IMR-90 (cell line): ENCODE data around the gene C2CD4D. TPM values are rescaled to one million over a fixed set of nuclear protein-coding genes. Genes with fewer than 3 reads are reported as not detected.

Source experiments
- ATAC-seq: fragments of 200-7000 bp; cut with Tn5 transposase; 2 replicates; pipeline ENCODE4 v1.9.1; 2020; ENCODE audit warnings: low read depth, mild to moderate bottlenecking, moderate library complexity
- BruUV-seq: library from RNA; stranded (reverse); fragments of 400-500 nt; replicated peaks from 2 replicates; lab custom pipeline; 2021; lab: Mats Ljungman, UMichigan
- CTCF ChIA-PET: fragments of 300-600 bp; formaldehyde crosslinking; extraction: SDS; loops from one replicate; lab custom pipeline; 2021; ENCODE audit warnings: antibody characterized with exemption; lab: Yijun Ruan, JAX
- POLR2A ChIA-PET: fragments of 300-600 bp; sonication (Branson Sonifier 250); formaldehyde crosslinking; loops from one replicate; lab custom pipeline; 2022; ENCODE audit warnings: antibody characterized with exemption; ENCODE audit not compliant: unreplicated experiment; lab: Charles Lee
- DNase-seq: peaks from one replicate; pipeline ENCODE4 v3.0.0; 2013
- H2AFZ ChIP-seq: replicated peaks from 2 replicates; pipeline ENCODE3; 2013; ENCODE audit warnings: low read length, mild to moderate bottlenecking; ENCODE audit not compliant: poor library complexity
- H2AK5ac ChIP-seq: 2 replicates; pipeline ENCODE4 v1.6.1; 2013; ENCODE audit warnings: low read depth, low read length, inconsistent platforms
- H2AK9ac ChIP-seq: replicated peaks from 2 replicates; pipeline ENCODE3; 2013; ENCODE audit warnings: mild to moderate bottlenecking, low read depth, low read length, moderate library complexity; ENCODE audit not compliant: poor library complexity
- H2BK120ac ChIP-seq: 2 replicates; pipeline ENCODE4 v1.6.1; 2013; ENCODE audit warnings: low read depth, low read length, inconsistent platforms
- H2BK15ac ChIP-seq: 3 replicates; pipeline ENCODE4 v1.6.1; 2013; ENCODE audit warnings: low read depth, low read length, inconsistent platforms
- H2BK20ac ChIP-seq: 2 replicates; pipeline ENCODE4 v1.6.1; 2013; ENCODE audit warnings: low read depth, mild to moderate bottlenecking, inconsistent platforms, low read length, moderate library complexity
- H2BK5ac ChIP-seq: 2 replicates; pipeline ENCODE4 v1.6.1; 2013; ENCODE audit warnings: mild to moderate bottlenecking, low read depth, low read length, inconsistent platforms; ENCODE audit not compliant: poor library complexity, severe bottlenecking
- H3K14ac ChIP-seq: replicated peaks from 2 replicates; pipeline ENCODE4 v1.6.1; 2013; ENCODE audit warnings: low read depth, low read length, inconsistent platforms
- H3K18ac ChIP-seq: 2 replicates; pipeline ENCODE4 v1.6.1; 2013; ENCODE audit warnings: low read depth, low read length, control low read depth
- H3K23ac ChIP-seq: 2 replicates; pipeline ENCODE4 v1.6.1; 2013; ENCODE audit warnings: low read depth, low read length, inconsistent platforms
- H3K27ac ChIP-seq: 2 replicates; pipeline ENCODE4 v1.5.1; 2013; ENCODE audit warnings: mild to moderate bottlenecking, control low read depth, low read length; ENCODE audit not compliant: insufficient read depth
- H3K27me3 ChIP-seq: 2 replicates; pipeline ENCODE4 v1.6.1; 2013; ENCODE audit warnings: low read length; ENCODE audit not compliant: control insufficient read depth, insufficient read depth
- H3K36me3 ChIP-seq: 2 replicates; pipeline ENCODE4 v1.6.1; 2013; ENCODE audit warnings: low read length, mixed read lengths; ENCODE audit not compliant: control insufficient read depth, insufficient read depth
- H3K4ac ChIP-seq: 2 replicates; pipeline ENCODE4 v1.6.1; 2013; ENCODE audit warnings: low read depth, low read length, inconsistent platforms
- H3K4me1 ChIP-seq: 2 replicates; pipeline ENCODE4 v1.6.1; 2013; ENCODE audit warnings: low read length, mixed read lengths; ENCODE audit not compliant: control insufficient read depth, insufficient read depth
- H3K4me2 ChIP-seq: 2 replicates; pipeline ENCODE4 v1.6.1; 2013; ENCODE audit warnings: low read depth, mild to moderate bottlenecking, control low read depth, low read length, moderate library complexity
- H3K4me3 ChIP-seq: 2 replicates; pipeline ENCODE4 v1.5.1; 2013; ENCODE audit warnings: low read depth, mild to moderate bottlenecking, control low read depth, low read length, moderate library complexity; ENCODE audit not compliant: insufficient read depth
- H3K56ac ChIP-seq: 2 replicates; pipeline ENCODE4 v1.6.1; 2013; ENCODE audit warnings: low read length, inconsistent platforms; ENCODE audit not compliant: insufficient read depth; ENCODE audit errors: extremely low read depth
- H3K79me1 ChIP-seq, 2 experiments: 2 replicates each; pipeline ENCODE4 v1.6.1; 2013; ENCODE audit warnings: low read length in 2 of 2, inconsistent platforms in 1 of 2, low read depth in 1 of 2
- H3K9ac ChIP-seq: 2 replicates; pipeline ENCODE4 v1.6.1; 2013; ENCODE audit warnings: low read depth, low read length, control low read depth
- H3K9me1 ChIP-seq: 2 replicates; pipeline ENCODE4 v1.6.1; 2013; ENCODE audit warnings: low read length, inconsistent platforms; ENCODE audit not compliant: insufficient read depth
- H3K9me3 ChIP-seq: 2 replicates; pipeline ENCODE4 v1.6.1; 2013; ENCODE audit warnings: low read length; ENCODE audit not compliant: control insufficient read depth, insufficient read depth
- H4K20me1 ChIP-seq: 2 replicates; pipeline ENCODE4 v1.6.1; 2013; ENCODE audit warnings: low read length, inconsistent platforms; ENCODE audit not compliant: insufficient read depth
- H4K5ac ChIP-seq: 2 replicates; pipeline ENCODE4 v1.6.1; 2013; ENCODE audit warnings: mild to moderate bottlenecking, low read depth, low read length, control low read depth
- H4K8ac ChIP-seq, 2 experiments: 2 replicates each; pipeline ENCODE4 v1.6.1; 2013; ENCODE audit warnings: low read depth in 2 of 2, low read length in 2 of 2, control low read depth in 1 of 2, inconsistent platforms in 1 of 2
- H4K91ac ChIP-seq: 2 replicates; pipeline ENCODE4 v1.6.1; 2013; ENCODE audit warnings: low read depth, low read length, inconsistent platforms; ENCODE audit not compliant: insufficient read depth
- CEBPB ChIP-seq: IDR thresholded peaks from 2 replicates; pipeline ENCODE4 v1.6.1; 2012; ENCODE audit warnings: low read depth, low read length, improper control_type of control experiment
- FOS ChIP-seq: fragments of 150-350 bp; IDR thresholded peaks from 2 replicates; pipeline ENCODE4 v1.6.1; 2016; ENCODE audit warnings: low read depth, low read length
- MAFK ChIP-seq: IDR thresholded peaks from 2 replicates; pipeline ENCODE4 v1.6.1; 2012; ENCODE audit warnings: low read depth, low read length, improper control_type of control experiment
- WGBS, 2 experiments: methylation state at CpG; one replicate each; pipeline versions ENCODE4 v1.1.5 to v1.1.7; 2013; ENCODE audit warnings: missing lambda C conversion rate in 2 of 2; ENCODE audit not compliant: insufficient read length in 1 of 2; ENCODE audit errors: extremely low coverage in 2 of 2; 5-methylcytosine and 5-hydroxymethylcytosine counted together
- dilution Hi-C: fragments of 300-500 bp; cut with HindIII; formaldehyde crosslinking; loops from one replicate; pipeline ENCODE4 v1.14.3; 2018; ENCODE audit warnings: low sequenced_read_pairs; ENCODE audit not compliant: unreplicated experiment
- in situ Hi-C: fragments of 300-500 bp; cut with MboI; formaldehyde crosslinking; loops from 3 replicates; pipeline ENCODE4 v1.14.3; 2019; ENCODE audit warnings: low sequenced_read_pairs, inconsistent platforms, mixed read lengths
- intact Hi-C: fragments of 100-400 bp; cut with micrococcal nuclease; formaldehyde crosslinking; loops from 2 replicates; pipeline ENCODE4 v1.10.0; 2022
- polyA plus RNA-seq, 3 experiments: library from polyadenylated mRNA; depleted of rRNA; stranded (reverse); fragments of >200 nt; gene quantifications; 2 replicates each; pipeline ENCODE4 v1.2.3, GENCODE V29; 2012; ENCODE audit warnings: low replicate concordance in 1 of 3
- total RNA-seq: library from RNA; depleted of rRNA; stranded (reverse); fragments of >200 nt; gene quantifications from 2 replicates; pipeline ENCODE4 v1.2.3, GENCODE V29; 2012
- TF ChIP-seq, protein P1 (sequence below): fragments of 150-350 bp; IDR thresholded peaks from 2 replicates; pipeline ENCODE4 v1.6.1; 2017; ENCODE audit warnings: mild to moderate bottlenecking, antibody characterized with exemption, low read length, low read depth

The C2CD4D gene
- total and polyA plus RNA-seq, 2 of the 4 experiments (the other 2 are of a cell fraction) = not detected

GRCh38 chr1:151860504-151861187 lies 21.0 kb upstream of the C2CD4D start:
- Histone ChIP-seq H3K9me1 (peaks cover 4% of the 10 kb centered on the region; the same call in 1 of the 2 replicates), H2BK20ac (no peak overlapping the region), H3K4me2 (no peak overlapping the region), H3K23ac (no peak overlapping the region), H3K4ac (no peak overlapping the region), H2AK5ac (no peak overlapping the region), H4K20me1 (no peaks in the 10 kb centered on the region), H4K91ac (no peak overlapping the region), H2BK120ac (no peak overlapping the region), H3K79me1 (no peaks in the 10 kb centered on the region), H3K9me3 (no peaks in the 10 kb centered on the region), H2AFZ (peak overlapping the region; percentile 32), H3K14ac (no peak overlapping the region), H3K4me1 (peaks cover 1% of the 10 kb centered on the region; the same call in 1 of the 2 replicates), H4K8ac (no peak overlapping the region), H3K36me3 (no peaks in the 10 kb centered on the region), H3K27me3 (peaks cover 26% of the 10 kb centered on the region), H4K5ac (no peak overlapping the region), H2BK5ac (no peak overlapping the region), H3K27ac (no peak overlapping the region), H3K18ac (no peak overlapping the region), H3K56ac (no peak overlapping the region), H3K9ac (no peak overlapping the region), H2BK15ac (no peak overlapping the region), H3K4me3 (no peak overlapping the region), H2AK9ac (no peak overlapping the region)
- POLR2A ChIA-PET = no interaction called here
- no TSS peak for BruUV-seq
- in situ Hi-C loops (no loop called here), dilution Hi-C loops (no loop called here), intact Hi-C loops (no loop called here)
- TF ChIP-seq FOS (no peak), MAFK (no peak), CEBPB (no peak)
- TF ChIP-seq, protein P1, sequence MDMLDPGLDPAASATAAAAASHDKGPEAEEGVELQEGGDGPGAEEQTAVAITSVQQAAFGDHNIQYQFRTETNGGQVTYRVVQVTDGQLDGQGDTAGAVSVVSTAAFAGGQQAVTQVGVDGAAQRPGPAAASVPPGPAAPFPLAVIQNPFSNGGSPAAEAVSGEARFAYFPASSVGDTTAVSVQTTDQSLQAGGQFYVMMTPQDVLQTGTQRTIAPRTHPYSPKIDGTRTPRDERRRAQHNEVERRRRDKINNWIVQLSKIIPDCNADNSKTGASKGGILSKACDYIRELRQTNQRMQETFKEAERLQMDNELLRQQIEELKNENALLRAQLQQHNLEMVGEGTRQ = no peak
- WGBS, 2 experiments = no CpG with 5 or more reads among the region's 7 CpGs
- DNase-seq = no peak
- CTCF ChIA-PET = no interaction called here
- ATAC-seq = no peak
